Islet precursor cell (in vitro differentiated cells): Measurements from ENCODE around the gene SULT1B1.

Experiments used
- DNase-seq: peaks from one replicate; pipeline ENCODE4 v3.0.0-alpha.2; 2018

SULT1B1 gene

DNA sequence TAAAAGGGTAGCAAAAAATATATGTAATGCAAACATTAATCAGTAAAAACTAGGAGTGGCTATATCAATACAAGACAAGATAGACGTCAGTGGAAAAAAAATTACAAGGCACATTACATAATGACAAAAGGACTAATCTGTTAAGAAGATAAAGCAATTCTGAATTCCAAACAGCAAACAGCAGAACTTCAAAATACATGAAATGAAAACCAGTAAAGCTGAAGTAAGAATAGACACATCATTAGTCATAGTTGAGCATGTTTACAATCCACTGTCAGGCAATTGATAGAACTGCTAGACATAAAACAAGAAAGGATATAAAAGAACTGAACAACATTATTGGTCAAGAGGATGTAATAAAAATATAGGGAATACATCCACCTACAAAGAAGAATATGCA is 12.2 kb downstream of the SULT1B1 start:
- no peak for DNase-seq

DNA sequence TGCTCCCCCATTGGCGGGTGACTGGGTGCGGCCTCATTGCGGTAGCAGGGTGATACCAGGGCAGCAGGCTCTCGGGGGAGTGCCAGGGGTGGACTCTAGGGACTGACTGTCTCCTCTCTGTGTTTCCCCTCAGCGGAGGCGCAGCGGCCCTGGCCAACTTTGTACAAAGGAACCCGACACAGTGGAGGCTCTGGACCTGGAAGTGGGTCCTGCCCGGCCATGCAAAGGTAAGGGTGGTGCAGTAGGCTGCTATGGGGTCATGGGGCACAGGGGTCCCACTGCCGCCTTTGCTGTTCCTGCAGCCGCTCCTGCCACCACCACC is 16.3 kb downstream of the SULT1B1 start:
- DNase-seq: no peak

DNA sequence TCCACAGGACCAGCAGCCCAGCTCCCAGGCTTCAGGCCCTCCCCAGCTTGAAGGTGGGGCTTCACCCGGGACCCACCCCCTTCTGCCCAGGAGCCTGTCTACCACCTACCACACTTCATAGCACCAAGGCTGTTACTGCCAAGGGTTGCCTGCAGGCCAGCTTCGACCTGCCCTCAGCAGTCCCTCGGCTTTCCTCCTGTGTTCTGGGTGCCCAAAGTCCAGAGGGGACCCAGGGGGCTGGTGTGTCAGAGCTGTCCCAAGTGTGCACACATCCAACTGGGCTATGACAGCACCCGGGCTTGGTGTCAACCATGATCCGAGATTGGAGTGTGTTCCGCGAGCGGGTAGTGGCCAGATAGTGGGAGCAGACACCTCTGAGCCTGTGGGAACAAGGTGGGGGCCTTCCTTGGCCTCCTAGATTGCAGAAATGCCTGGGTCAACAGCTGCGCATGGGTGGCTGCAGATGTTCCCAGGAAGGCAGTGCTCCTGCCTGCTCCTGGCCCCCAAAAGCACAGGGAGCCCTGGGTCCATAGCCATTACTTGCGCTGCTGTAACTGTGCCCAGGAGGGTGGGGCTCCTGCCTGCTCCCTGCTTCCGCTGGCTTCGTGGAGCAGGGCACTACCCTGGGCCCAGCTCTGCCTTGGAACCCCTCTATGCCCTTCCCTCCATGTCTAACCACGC is 16.8 kb downstream of the SULT1B1 start:
- DNase-seq: no peak

DNA sequence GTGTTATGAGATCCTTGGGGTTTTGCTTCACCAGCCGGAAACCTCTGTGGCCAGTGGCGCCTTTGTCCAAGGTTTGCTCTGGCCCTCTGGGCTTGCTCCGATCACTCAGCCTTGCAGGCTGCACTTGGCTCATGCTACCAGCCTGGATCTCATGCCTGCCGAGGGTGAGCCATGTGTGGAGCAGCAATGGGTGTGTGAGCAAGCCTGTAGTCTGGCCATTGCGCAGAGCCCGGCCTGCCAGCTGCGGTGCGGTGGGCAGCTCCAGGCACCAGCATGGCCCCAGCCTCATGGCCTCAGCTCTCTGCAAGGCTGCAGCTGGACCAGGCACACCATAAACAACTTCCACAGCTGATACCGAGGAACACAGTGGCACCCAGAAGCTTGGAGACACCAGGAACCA is 17.8 kb downstream of the SULT1B1 start:
- DNase-seq: no peak

DNA sequence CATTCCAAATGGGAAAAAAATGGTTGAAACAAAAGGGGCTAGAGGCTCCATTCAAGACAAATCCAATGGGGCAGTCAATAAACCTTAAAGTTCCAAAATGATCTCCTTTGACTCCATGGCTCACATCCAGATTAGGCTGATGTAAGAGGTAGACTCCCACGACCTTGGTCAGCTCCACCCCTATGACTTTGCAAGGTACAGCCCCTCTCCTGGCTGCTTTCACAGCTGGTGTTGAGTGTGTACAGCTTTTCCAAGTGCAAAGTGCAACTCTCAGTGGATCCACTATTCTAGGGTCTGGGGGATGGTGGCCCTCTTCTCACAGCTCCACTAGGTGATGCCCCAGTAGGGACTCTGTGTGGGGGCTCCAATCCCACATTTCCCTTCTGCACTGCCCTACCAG is 21.5 kb downstream of the SULT1B1 start:
- no peak for DNase-seq

DNA sequence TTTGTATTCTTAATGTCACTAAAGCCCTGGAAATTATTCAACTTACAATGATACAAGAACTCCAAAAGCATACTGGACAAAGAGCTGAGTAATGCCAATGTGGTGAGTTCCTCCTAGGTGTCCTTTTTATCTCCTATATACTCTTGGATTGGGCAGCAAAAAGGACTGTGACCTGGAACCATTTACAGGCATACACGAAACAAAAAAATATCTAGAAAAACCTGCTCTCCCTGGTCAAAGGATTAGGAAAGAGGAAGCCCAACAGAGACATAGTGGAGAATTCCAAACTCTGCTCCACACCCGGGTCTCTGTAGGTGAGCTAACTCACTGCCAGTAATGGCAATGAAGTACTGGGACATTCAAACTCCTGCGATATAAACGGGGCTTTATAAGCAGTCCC is 25.3 kb downstream of the SULT1B1 start:
- no peak for DNase-seq

DNA sequence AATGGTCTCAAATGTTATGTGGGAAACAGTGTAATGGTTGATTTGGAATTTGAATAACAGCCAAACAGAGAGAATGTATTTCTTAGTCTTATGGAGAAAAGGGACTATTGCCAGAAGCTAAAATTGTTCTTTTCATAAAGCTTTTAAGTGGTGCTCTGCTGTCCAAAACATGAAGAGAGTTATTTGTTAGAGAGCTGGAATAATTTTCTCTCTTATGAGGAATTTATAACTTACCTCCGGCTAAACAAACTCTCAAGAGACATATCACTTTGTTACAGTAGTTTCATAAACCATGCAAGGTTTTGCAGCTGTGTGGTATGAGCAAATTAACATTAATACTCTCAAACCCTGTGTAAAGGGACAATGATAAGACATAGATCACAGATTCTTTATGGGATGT is 28.6 kb downstream of the SULT1B1 start:
- no peak for DNase-seq

DNA sequence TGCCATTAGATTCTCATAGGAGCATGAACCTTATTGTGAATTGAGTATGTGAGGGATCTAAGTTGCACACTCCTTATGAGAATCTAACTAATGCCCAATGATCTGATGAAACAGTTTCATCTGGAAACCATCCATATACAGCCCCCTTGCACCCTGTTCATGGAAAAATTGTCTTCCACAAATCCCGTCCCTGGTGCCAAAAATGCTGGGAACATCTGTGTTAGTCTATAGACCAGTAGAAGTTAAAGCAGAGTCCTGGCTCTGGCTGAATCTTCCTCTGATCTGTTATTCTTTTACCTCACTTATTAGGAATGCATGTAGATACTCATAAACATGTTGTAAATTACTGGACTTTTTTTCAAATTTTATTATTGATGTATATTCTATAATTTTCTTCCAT is 29.2 kb downstream of the SULT1B1 start:
- no peak for DNase-seq

DNA sequence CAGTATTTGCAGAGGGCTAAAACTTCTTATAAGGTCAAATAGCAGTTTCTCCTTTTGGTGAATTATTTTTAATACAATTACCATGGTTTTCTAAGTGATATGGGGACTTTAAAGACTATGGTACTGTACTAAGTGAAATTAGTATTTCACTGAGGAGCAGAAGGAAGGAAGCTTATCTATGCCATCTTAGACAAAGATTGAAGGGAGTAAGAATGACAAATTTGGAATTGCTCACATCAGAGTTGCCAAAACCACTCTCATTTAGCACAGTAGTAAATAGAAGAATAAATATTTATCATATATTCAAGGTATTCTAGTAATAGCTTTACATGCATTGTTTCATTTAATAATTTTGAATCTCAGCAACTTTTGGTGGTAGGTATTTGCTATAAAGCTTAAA is 30.4 kb downstream of the SULT1B1 start:
- DNase-seq: no peak

DNA sequence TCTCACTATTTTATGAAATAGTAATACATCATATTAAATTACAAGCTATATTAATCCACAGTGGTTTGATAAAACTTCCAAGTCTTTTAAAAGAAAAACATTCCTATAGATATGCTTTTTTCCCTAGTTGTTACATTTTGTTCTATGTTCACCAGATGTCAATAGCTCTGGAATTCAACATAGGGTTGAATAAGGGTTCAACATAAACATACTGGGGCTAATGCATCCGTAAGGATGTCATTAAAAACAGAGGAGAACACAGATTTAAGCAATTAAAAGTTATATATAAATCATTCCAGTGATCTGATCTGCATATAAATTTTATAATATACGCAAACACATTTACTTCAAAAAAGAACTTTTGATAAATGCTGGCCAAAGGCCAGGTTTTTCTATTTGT is 32.5 kb downstream of the SULT1B1 start:
- DNase-seq: no peak

DNA sequence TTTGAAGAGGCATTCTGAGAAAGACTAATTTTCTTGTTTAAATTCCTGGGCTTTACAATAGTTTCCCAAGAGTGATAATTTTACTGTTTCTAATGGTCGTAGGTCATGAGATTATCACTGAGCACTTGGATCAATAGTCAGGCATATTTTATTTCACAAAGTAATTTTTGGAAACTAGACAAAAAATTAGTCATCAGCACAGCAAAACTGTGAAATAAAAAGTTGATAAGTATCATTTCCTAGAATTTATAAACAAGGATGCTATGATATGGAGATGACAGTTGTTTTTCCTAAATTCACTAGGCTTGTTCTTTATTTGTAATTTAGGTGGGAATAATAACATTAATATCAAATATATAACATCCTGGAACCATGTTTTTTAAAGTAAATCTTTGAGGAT is 33.0 kb downstream of the SULT1B1 start:
- DNase-seq: no peak

DNA sequence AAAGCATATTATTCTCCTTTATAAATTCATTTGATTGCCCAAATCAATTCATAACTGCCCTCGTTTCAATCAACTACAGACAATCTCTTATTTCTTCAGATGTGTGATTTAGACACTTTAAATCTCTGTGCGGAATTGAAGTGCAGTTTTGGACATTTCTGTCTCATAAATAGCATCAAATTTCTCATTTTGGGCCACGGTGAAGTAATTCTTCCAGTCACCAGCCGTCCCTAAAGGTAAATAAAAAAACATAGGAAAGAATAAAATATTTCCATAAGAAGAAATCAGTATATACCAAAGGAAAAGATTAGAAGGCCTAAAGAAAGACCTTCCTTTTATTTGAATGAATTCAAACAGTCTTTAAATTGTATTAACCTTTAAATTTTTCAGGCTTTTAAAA is 33.4 kb downstream of the SULT1B1 start:
- DNase-seq: no peak

DNA sequence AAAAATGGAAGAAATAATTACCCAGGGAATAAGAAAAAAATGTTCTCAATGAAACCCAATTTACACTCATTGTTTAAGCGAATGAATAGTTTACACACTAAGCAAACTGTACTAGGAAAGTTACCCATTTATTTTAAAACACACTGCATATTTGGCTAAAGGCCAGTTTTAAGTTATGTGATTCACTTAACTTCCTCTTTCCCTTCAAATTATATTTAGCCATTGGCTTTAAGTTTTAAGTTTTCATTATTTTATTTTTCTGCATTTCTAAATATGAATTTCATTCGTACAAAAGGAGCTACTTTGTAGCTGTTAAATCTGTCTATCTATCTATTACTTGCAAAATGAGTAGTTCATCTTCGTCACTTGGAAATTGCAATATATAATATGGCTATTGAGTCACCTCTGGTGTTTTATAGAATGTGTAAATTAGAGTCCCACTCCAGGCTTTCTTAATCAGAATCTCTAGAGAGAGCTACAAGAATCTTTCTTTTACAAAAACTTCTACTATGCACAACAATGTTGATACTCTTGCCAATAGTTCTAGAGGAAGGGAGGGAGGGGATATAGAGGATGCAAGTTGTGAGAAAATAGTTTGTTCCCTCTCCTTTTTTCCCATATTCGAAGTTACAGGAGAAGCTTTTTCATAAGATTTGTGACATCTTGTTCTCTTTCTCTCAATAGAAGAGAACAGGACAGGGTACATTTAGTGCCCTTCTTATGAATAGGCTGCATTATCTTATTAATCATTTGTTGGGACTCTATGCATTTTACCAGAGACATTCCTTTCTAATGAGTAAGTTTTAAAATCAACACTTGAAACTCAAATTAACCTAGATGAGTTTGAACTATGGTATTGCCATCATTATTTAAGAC is 41.8 kb downstream of the SULT1B1 start:
- DNase-seq: no peak

DNA sequence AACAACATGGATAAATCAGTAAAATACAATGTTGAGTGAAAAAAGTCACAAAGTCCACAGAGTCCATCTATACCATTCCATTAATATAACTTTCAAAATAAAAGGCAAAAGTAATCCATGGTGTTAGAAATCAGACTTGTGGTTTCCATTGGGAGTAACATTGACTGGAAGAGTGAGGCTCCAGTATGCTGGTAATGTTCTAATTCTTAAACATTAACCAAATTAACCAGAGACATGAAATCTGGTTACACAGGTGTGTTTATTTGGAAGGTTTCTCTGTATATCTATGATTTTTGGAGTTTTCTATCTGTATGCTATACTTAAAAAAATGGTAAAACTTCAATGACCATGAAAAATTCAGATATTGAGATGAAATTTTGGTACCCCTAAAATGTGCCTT is 42.6 kb downstream of the SULT1B1 start:
- no peak for DNase-seq

DNA sequence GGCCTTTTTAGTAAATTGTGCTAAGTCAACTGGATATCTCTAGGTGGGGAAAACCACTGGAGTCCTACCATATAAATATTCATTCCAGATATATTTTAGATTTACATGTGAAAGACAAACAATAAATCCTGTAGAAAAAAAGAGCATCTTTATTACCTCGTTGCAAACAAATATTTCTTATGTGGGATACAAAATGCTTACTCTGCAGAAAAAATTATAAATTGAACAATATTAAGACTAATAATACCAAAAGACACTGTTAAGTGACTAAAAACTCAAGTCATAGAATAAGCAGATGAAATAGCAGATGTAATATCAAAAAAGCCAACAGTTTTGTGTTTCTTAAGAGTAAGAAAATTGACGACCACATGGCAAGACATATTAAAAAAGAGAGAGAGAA is 43.8 kb downstream of the SULT1B1 start:
- no peak for DNase-seq

DNA sequence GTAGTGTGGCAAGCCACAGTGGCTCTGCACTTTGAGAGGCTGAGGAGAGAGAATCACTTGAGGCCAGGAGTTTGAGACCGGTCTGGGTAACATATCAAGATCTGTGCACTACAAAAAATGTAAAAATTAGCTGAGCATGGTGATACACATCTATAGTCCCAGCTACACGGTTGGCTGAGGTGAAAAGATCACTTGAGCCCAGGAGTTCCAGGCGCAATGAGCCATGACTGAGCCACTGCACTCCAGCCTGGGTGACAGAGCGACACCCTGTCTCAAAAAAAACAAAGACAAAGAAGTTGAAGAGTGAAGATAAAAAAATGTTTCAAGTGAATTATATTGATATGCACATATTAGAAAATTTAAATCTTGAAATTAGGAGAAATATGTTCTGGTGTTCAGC is 46.3 kb downstream of the SULT1B1 start:
- DNase-seq: no peak

DNA sequence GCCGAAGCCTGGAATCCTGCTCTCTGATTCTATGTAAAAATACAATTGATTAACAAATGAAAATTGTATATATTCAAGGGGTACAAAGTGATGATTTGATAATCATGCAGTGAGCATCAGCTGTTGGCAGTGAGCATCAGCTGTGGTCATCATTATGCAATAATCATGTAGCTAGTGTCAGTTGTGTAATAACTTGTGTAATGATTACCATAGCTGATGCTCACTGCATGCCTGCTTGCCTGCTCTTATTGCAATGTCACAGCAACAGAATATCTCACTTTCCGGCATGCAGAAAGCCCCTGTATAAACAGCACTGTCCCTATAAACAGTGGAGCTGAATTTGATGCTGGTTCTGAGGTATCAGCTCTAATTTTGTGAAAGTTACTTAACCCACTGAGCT is 46.8 kb downstream of the SULT1B1 start:
- DNase-seq: no peak

DNA sequence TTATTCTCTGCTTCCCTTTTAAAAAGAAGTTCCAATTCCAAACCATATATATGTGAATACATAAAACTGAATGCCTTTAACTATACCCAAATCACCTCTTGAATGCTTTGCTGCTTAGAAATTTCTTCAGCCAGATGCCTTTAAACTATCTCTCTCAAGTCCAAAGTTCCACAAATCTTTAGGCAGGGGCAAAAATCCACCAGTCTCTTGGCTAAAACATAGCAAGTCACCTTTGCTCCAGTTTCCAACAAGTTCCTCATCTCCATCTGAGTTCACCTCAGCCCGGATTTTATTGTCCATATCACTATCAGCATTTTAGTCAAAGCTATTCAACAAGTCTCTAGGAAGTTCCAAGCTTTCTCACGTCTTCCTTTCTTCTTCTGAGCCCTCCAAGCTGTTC is 49.8 kb downstream of the SULT1B1 start:
- DNase-seq: no peak

DNA sequence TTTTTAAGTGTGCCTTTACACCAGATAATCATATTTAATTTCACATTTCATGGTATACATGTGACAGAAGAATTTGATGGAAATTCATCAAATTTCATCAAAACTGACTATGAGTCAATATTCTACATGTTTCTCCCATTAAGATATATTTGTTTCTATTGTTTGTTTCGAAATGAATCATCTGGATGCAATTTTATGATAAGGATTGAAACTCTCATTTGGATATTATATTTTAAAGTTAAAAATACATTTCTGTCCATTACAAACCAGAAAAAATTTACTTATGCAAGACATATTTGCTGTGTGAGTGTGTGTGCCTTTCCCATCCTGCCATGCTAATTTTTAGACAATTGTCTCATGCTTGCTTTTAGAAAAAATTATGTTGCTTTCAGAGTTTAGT is 52.2 kb downstream of the SULT1B1 start:
- no peak for DNase-seq

DNA sequence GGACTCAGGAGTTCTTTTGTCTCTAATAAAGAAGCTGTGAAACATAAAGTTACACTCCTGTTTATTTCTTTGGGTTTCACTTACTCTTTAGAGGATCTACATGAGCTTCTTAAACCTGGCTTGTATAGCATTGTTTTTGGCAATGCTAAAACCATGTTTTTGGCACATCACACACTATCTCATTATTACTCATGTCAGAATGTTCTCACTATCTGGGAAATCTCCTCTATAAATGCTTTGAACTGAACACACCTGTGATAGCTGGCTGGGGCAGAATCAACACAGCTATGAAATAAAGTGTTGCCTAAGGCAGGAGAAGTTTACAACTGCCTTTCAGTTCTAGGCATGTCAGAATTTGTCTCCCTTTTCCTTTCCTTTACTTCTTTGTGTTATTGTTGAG is 52.6 kb downstream of the SULT1B1 start:
- DNase-seq: no peak

DNA sequence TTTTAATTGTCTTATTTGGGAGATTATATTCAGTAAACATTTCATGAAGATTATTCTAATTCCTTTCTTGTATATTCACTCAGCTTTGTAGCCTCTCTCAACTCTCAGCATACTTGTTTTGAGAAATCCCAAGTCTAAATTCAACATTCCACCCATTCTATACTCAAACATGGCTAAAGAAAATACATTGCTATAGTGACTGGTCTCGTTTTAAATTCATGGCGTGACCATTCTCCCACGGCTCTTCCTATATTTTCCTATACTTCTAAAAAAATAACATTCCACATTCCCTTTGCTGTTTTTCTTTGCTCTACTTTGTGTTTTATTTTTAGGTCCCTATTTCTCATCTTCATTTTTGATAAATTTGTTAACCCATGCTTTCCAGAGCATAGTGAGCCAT is 58.2 kb downstream of the SULT1B1 start:
- DNase-seq: no peak

DNA sequence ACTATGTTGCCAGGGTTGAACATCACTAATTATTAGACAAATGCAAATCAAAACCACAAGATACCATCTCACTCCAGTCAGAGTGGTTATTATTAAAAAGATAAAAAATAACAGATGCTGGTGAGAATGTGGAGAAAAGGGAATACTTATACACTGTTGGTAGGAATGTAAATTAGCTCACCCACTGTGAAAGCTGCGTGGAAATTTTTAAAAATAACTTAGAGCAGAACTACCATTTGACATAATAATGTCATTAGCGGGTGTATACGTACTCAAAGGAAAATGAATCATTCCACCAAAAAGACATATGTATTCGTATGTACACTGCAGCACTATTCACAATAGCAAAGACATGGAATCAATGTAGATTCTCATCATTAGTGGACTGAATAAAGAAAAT is 58.7 kb downstream of the SULT1B1 start:
- no peak for DNase-seq

DNA sequence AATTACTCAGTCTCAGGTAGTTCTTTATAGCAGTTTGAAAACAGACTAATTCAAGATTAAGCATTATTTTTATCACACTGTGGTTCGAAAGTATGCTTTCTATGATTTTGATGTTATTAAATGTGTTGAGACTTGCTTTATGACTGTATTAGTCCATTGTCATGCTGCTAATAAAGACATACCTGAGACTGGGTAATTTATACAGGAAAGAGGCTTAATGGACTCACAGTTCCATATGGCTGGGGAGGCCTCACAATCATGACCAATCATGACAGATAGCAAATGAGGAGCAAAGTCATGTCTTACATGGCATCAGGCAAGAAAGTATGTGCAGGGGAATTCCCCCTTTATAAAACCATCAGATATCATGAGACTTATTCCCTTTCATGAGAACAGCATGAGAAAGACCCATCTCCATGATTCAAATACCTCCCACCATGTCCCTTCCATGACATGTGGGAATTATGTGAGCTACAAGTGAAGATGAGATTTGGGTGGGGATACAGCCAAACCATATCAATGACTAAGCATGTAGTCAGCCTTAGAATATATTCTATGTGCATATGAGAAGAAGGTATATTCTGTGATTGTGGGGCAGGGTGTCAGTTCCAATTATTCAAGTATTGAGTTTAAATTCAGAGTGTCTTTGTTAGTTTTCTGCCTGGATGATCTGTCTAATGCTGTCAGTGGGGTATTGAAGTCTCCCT is 62.7 kb downstream of the SULT1B1 start:
- no peak for DNase-seq

DNA sequence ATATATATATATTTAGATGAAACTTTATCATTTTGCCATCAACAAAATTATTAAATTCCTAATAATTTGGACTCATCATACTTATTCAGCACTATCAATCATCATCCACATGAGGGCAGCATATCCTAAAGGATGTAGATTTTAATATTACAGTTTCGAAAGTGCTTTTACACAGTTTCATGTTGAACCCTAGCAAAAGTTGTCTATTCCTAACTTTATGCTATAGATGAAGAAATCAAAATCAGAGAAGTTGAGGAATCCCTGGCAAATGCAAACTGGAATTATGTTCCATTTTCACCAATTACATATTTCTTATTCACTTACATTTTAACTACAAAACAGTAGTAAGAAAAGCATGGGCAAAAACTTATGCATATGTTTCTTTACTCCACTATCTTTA is 70.8 kb downstream of the SULT1B1 start:
- DNase-seq: no peak
